ENCODE data around the gene KIFC1.

- no peak for TF ChIP-seq CTCF (IDR thresholded peaks at IDR 0.05; ENCODE audit: low read length)
- TF ChIP-seq EZH2 (IDR thresholded peaks at IDR 0.05; ENCODE audit: borderline replicate concordance, low read length): no peak
Observed at GRCh38 chr6:33417128-33417902, 25.7 kb downstream of the KIFC1 start.
